SU-DHL-6 (cell line): ENCODE results near the gene DDB1.

Source experiments
- CTCF ChIP-seq: fragments of 200-600 bp; sonication (generic); IDR thresholded peaks from one replicate; pipeline ENCODE4 v1.5.1; 2017; ENCODE audit warnings: antibody characterized with exemption, mild to moderate bottlenecking, low read length, moderate library complexity; ENCODE audit not compliant: insufficient read depth, poor library complexity, severe bottlenecking
- EZH2phosphoT487 ChIP-seq: fragments of 200-600 bp; sonication (generic), shearing (Covaris generic); conservative IDR thresholded peaks from 2 replicates; pipeline ENCODE4 v1.6.1; 2018; ENCODE audit warnings: mild to moderate bottlenecking, antibody characterized with exemption, low read length, moderate library complexity, mixed read lengths

GRCh38 chr11:61268588-61269250 is 64.2 kb downstream of the DDB1 start:
- TF ChIP-seq CTCF (no peak), EZH2phosphoT487 (no peak)
